ENCODE data around the gene LMF1.

The LMF1 gene

DNA sequence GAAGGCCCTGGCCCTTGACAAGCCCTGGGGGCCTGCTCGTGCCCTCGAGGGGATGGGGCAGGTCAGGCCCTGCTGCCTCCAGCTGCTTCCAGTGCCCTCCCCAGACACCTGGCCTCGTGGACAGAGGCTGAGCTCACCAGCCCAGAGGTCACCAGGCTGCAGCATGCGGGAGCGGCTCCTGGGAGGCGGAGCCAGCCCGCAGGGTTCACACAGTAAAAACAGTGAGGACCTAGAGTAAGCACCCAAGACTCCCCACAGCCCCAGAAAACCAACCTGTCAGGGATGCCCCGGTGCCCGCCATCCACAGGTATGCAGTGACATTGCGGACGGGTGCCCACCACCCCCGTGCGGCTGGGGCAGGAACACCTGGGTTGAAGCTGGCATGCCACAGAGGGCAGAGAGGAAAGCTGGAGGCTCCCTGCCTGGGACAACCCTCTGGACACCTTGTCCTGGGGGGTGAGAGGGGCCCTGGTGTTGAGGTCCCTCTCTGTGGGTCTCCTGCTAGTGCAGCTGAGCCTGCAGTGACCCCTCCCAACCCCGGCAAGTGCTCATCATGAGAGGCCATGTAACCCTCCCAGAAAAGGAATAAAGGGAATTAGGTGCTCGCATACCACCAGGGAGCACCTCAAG, 62.1 kb downstream of the LMF1 start:
- no peak overlapping the region for H3K4me3 ChIP-seq (ENCODE audit: low read depth, low read length)
- TF ChIP-seq, protein P1, sequence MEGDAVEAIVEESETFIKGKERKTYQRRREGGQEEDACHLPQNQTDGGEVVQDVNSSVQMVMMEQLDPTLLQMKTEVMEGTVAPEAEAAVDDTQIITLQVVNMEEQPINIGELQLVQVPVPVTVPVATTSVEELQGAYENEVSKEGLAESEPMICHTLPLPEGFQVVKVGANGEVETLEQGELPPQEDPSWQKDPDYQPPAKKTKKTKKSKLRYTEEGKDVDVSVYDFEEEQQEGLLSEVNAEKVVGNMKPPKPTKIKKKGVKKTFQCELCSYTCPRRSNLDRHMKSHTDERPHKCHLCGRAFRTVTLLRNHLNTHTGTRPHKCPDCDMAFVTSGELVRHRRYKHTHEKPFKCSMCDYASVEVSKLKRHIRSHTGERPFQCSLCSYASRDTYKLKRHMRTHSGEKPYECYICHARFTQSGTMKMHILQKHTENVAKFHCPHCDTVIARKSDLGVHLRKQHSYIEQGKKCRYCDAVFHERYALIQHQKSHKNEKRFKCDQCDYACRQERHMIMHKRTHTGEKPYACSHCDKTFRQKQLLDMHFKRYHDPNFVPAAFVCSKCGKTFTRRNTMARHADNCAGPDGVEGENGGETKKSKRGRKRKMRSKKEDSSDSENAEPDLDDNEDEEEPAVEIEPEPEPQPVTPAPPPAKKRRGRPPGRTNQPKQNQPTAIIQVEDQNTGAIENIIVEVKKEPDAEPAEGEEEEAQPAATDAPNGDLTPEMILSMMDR (IDR thresholded peaks at IDR 0.05; ENCODE audit: low read depth, low read length), result no peak
- no peaks in the 10 kb centered on the region for H3K27me3 ChIP-seq (ENCODE audit: insufficient read depth, low read depth, severe bottlenecking)
- no peak overlapping the region for H3K27ac ChIP-seq
- DNase-seq, result no peak
- peaks cover 3% of the 10 kb centered on the region for H3K9me3 ChIP-seq (ENCODE audit: severe bottlenecking)
- H3K36me3 ChIP-seq, result no peaks in the 10 kb centered on the region

DNA sequence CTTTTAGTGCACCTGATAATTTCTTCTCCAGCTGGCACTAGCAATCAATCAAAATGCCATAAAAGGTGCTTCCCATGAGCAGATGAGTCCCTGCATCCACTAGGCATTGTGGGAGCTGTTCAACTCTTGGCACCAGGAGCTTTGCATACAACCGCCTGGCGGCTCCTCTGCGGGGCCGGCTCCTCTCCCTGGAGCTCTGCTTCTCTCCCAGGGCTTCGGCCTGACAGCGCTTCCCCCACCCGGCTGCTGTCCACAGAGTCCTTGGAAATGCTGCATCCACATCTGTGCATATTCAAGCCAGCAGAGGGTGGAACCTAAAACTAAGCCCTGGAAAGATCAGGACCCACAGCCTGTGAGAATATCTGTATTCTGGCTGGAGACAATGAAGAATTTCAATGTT, 62.9 kb downstream of the LMF1 start:
- DNase-seq, result no peak
- no peak overlapping the region for H3K27ac ChIP-seq
- no peaks in the 10 kb centered on the region for H3K36me3 ChIP-seq
- peaks cover 3% of the 10 kb centered on the region for H3K9me3 ChIP-seq (ENCODE audit: severe bottlenecking)
- TF ChIP-seq, protein P1 (IDR thresholded peaks at IDR 0.05; ENCODE audit: low read depth, low read length), result no peak
- H3K27me3 ChIP-seq (ENCODE audit: insufficient read depth, low read depth, severe bottlenecking), result no peaks in the 10 kb centered on the region
- H3K4me3 ChIP-seq (ENCODE audit: low read depth, low read length), result no peak overlapping the region

DNA sequence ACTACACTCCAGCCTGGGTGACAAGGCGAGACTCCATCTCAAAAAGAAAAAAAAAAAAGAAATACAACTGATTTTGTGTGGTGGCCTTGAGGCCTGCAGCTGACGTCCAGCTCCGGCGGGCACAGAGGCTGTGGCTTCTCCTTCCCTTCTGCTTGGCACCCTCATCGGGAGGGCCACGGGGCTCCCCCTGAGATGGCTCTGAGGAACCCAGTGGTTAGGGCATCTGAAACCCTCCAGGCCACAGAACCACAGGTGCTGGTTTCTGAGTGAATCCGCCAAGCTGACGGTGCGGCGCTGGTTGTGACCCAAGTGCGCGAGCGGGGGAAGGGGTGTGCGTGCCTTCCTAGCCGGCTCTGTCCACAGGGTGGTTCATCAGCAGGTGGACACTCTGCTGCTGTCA, 63.4 kb downstream of the LMF1 start:
- TF ChIP-seq, protein P1 (IDR thresholded peaks at IDR 0.05; ENCODE audit: low read depth, low read length), result no peak
- Histone ChIP-seq H3K4me3 (ENCODE audit: low read depth, low read length) (no peak overlapping the region), H3K27ac (no peak overlapping the region), H3K9me3 (ENCODE audit: severe bottlenecking) (peaks cover 3% of the 10 kb centered on the region), H3K36me3 (no peaks in the 10 kb centered on the region), H3K27me3 (ENCODE audit: insufficient read depth, low read depth, severe bottlenecking) (no peaks in the 10 kb centered on the region)
- no peak for DNase-seq

DNA sequence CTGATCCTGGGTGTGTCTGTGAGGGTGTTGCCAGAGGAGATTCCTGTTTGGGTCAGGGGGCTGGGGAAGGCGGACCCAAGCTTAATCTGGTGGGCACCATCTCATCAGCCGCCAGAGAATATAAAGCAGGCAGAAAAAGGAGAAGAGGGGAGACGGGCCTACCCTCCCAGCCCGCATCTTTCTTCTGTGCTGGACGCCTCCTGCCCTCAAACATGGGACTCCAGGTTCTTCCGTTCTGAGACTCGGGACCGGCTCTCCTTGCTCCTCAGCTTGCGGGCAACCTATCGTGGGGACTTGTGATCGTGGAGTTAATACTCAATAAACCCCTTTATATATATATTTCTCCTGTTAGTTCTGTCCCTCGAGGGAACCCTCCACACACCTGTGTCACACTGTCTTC, 64.5 kb downstream of the LMF1 start:
- TF ChIP-seq, protein P1 (IDR thresholded peaks at IDR 0.05; ENCODE audit: low read depth, low read length), result no peak
- no peaks in the 10 kb centered on the region for H3K27me3 ChIP-seq (ENCODE audit: insufficient read depth, low read depth, severe bottlenecking)
- no peak for DNase-seq

DNA sequence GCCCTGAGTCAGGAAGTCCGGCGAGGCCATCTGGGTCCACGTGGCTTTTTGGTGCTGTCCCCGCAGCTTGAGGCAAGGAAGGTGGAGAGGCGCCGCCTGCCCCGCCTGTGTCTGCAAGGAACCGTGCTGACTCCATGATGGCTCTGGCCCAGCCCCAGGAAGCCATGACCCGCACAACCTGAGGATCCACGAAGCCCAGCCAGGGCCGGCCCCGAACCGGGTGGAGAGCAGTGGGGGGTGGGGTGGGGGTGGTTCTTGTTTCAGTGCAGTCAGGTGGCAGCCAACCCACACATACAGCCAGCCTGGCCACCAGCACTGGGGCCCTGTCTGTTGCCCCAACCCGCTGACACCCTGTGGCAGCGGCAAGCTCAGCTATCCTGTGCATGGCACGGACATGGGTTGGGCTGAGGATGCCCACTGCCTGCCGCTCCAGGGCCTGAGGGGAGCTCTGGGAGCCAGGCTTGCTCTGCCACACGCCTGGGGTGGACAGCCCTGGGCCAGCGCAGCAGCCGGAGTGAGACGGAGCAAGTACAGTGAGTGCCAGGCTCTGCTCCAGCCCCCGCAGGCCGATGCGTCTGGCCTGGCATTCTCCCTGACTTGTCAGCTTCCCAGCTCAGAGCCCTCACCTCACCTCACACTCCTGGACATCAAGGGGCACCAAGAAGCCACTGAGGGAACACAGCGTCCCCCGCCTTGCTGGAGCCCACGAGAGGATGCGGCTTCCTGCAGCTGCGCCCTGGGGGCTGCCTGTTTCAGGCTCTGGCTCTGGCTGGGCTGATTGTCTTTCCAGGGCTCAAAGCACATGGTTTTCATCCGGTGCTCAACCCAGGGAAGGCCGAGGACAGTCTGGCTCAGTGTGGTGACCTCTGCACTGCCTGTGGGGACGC, 68.8 kb downstream of the LMF1 start:
- peaks cover 3% of the 10 kb centered on the region for H3K9me3 ChIP-seq (ENCODE audit: severe bottlenecking)
- H3K36me3 ChIP-seq, result no peaks in the 10 kb centered on the region
- H3K27ac ChIP-seq, result no peak overlapping the region
- no peaks in the 10 kb centered on the region for H3K27me3 ChIP-seq (ENCODE audit: insufficient read depth, low read depth, severe bottlenecking)
- no peak overlapping the region for H3K4me3 ChIP-seq (ENCODE audit: low read depth, low read length)
- no peak for DNase-seq
- TF ChIP-seq, protein P1 (IDR thresholded peaks at IDR 0.05; ENCODE audit: low read depth, low read length), result no peak

More for the DNA sequence above, 64.5 kb downstream of the LMF1 start:
- Histone ChIP-seq H3K27ac (no peak overlapping the region), H3K9me3 (ENCODE audit: severe bottlenecking) (peaks cover 3% of the 10 kb centered on the region), H3K36me3 (no peaks in the 10 kb centered on the region), H3K4me3 (ENCODE audit: low read depth, low read length) (no peak overlapping the region)
